GM06990 (cell line): Measurements from ENCODE around the gene CFAP97D2.

Experiments
- DNase-seq: peaks from one replicate; pipeline ENCODE4 v3.0.0-alpha.2; 2011; ENCODE audit not compliant: insufficient read length; ENCODE audit errors: extremely low read depth
- H3K27me3 ChIP-seq: replicated peaks from 2 replicates; pipeline ENCODE4 v1.6.0; 2011; ENCODE audit warnings: low read length; ENCODE audit not compliant: control insufficient read depth, insufficient read depth
- H3K36me3 ChIP-seq: 2 replicates; pipeline ENCODE4 v1.5.1; 2011; ENCODE audit warnings: low read length; ENCODE audit not compliant: control insufficient read depth, insufficient read depth
- H3K4me3 ChIP-seq: replicated peaks from 2 replicates; pipeline ENCODE4 v1.5.1; 2011; ENCODE audit warnings: low read depth, mild to moderate bottlenecking, control low read depth, low read length
- TF ChIP-seq, protein P1 (sequence below): IDR thresholded peaks from 2 replicates; pipeline ENCODE4 v1.5.1; 2011; ENCODE audit warnings: low read length, control low read depth, mild to moderate bottlenecking, inconsistent platforms; ENCODE audit not compliant: insufficient read depth, poor library complexity, severe bottlenecking

Gene CFAP97D2

GRCh38 chr13:114179087-114179658 is at the start of gene CFAP97D2:
Gene CFAP97D2, plus strand, starts transcription at chr13:114179257. Its CDS starts 74 bp downstream, at chr13:114179331.
- no peak within 1 kb of the TSS for H3K4me3 ChIP-seq
- no peaks in the 10 kb centered on the region for H3K36me3 ChIP-seq
- no peak for DNase-seq
- TF ChIP-seq, protein P1, sequence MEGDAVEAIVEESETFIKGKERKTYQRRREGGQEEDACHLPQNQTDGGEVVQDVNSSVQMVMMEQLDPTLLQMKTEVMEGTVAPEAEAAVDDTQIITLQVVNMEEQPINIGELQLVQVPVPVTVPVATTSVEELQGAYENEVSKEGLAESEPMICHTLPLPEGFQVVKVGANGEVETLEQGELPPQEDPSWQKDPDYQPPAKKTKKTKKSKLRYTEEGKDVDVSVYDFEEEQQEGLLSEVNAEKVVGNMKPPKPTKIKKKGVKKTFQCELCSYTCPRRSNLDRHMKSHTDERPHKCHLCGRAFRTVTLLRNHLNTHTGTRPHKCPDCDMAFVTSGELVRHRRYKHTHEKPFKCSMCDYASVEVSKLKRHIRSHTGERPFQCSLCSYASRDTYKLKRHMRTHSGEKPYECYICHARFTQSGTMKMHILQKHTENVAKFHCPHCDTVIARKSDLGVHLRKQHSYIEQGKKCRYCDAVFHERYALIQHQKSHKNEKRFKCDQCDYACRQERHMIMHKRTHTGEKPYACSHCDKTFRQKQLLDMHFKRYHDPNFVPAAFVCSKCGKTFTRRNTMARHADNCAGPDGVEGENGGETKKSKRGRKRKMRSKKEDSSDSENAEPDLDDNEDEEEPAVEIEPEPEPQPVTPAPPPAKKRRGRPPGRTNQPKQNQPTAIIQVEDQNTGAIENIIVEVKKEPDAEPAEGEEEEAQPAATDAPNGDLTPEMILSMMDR = no peak
- peaks cover 2% of the 10 kb centered on the region; the same call in 1 of the 2 replicates for H3K27me3 ChIP-seq

DNA sequence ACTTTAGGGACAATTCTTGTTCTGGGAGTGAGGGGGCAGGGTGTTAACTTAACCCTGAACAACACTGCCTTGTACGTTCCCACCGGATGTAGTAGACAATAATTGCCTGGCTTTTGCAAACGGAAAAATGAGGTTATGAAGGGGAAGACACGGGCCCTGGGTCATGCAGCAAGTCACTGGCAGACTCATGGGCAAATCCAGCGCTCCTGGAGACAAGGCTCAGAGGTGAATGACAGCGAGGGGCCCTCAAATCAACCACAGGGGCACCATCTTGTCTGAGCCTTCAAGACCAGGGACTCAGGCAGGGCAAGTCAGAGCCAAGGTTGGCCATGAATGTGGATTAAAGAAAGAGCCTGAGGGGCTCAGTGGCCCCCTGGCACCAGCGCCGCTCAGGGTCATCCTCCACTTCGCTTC is 49.4 kb upstream of the CFAP97D2 start:
- DNase-seq = no peak
- H3K4me3 ChIP-seq = peak overlapping the region; percentile 91
- no peaks in the 10 kb centered on the region for H3K27me3 ChIP-seq
- peaks cover 1% of the 10 kb centered on the region; the same call in 1 of the 2 replicates for H3K36me3 ChIP-seq
- TF ChIP-seq, protein P1 = no peak

DNA sequence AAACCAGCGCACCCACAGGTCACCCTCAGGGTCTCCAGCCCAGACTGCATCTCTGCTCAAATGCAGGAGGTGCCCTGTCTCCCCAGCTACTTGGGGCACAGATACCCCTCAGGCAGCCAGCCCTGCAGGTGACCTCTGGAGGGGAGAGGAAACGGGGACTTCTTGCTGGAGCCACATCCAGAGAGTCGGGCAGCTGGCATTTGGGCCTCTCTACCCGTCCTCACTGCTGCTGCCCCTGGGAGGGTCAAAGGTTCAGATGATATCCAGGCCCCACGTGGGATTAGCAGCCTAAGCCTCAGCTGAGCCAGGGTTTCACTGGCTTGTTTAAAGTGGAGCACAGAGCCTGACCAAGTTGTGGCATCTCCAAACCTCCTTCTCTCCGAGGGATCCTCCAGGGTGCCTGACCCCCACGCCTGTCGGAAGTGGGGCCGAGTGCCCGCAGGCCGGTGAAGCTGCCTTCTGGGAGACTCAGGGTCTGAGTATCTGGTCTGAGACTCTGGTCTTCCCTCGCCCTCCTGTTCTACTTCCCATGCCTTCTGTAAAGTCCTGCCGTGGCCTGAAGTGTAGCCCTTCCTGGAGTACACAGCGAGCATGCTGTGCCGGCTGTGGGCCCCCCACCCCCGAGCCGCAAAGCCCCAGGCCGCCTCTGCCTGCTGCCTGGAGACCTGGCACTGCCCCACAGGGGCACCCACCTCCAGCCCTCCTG is 48.8 kb upstream of the CFAP97D2 start:
- peak overlapping the region; percentile 91 for H3K4me3 ChIP-seq
- no peak for DNase-seq
- no peaks in the 10 kb centered on the region; the same call in 1 of the 2 replicates for H3K27me3 ChIP-seq
- no peaks in the 10 kb centered on the region for H3K36me3 ChIP-seq
- TF ChIP-seq, protein P1 = no peak

GRCh38 chr13:114130837-114131582 is 48.0 kb upstream of the CFAP97D2 start:
- DNase-seq = peak; percentile 74
- H3K27me3 ChIP-seq = no peaks in the 10 kb centered on the region; the same call in 1 of the 2 replicates
- H3K4me3 ChIP-seq = peak overlapping the region; percentile 91
- no peaks in the 10 kb centered on the region for H3K36me3 ChIP-seq
- TF ChIP-seq, protein P1 = no peak

DNA sequence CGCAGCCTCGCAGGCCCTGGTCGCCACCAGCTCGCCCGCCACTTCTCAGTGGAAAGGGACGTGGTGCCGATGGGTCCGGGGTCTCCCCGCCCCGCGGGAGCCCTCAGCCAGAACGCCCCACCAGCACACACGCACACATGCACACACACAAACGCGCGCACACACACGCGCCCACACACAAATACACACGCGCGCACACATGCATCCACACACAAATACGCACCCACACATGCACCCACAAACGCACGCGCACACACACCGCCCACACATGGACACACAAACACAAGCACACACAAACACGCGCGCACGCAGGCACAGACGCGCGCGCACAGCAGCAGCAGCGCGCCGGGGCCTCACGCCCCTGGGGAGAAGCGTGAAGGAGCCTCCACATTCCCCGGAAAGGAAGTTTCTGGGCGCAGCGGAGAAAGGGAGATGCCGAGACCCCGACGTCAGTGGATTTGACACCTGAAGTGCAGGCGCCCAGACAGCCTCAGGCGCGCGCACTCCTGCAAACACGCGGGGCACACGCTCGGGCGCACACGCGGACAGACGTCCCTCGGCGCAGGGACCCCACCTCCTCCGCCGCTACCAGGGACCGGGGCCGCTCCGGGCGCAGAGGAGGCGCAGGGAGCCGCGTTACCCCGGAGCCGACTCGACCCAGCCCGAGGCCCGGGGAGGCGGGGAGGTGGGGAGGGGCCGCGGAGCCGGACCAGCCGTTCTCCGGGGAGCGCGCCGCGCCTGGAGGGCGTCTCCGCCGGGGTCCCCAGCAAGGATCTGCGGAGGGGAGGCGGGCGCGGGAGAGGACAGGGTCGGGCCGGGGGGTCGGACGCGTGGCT is 47.3 kb upstream of the CFAP97D2 start:
- peak; percentile 60 for DNase-seq

More for the DNA sequence above, 47.3 kb upstream of the CFAP97D2 start:
- Histone ChIP-seq H3K36me3 (no peaks in the 10 kb centered on the region), H3K4me3 (peak overlapping the region; percentile 91), H3K27me3 (no peaks in the 10 kb centered on the region; the same call in 1 of the 2 replicates)
- TF ChIP-seq, protein P1 = no peak
